ENCODE measurements around the gene SREBF1.

SREBF1 gene

GRCh38 chr17:17781591-17782496, 54.9 kb downstream of the SREBF1 start:
- no peak for TF ChIP-seq CTCF (IDR thresholded peaks at IDR 0.05; ENCODE audit: insufficient read depth, low read length, missing control alignments)
- H3K4me3 ChIP-seq (ENCODE audit: low read depth, low read length) = peak overlapping the region; percentile 43
- CTCF ChIA-PET = interaction anchor here (1.2 to 3.0 kb wide), 5 partner anchors 9 to 102 kb away, joined by 3 to 14 read pairs (median 3); no protein-coding TSS in a partner anchor
- no peak for DNase-seq (ENCODE audit: low read depth, low spot score)
- POLR2A ChIA-PET = no interaction called here

- DNase-seq (ENCODE audit: low read depth, low spot score) = peak; percentile 31
- POLR2A ChIA-PET = no interaction called here
- H3K4me3 ChIP-seq (ENCODE audit: low read depth, low read length) = peak overlapping the region; percentile 43
- CTCF ChIA-PET = interaction anchor here (0.9 to 3.0 kb wide), 9 partner anchors 8 to 136 kb away, joined by 3 to 14 read pairs (median 3); no protein-coding TSS in a partner anchor
- peak; percentile 70 for TF ChIP-seq CTCF (IDR thresholded peaks at IDR 0.05; ENCODE audit: insufficient read depth, low read length, missing control alignments)
These were observed 55.7 kb downstream of the SREBF1 start for GRCh38 chr17:17780922-17781590.

- H3K4me3 ChIP-seq (ENCODE audit: low read depth, low read length) = no peak overlapping the region
- POLR2A ChIA-PET = no interaction called here
- DNase-seq (ENCODE audit: low read depth, low spot score) = no peak
- CTCF ChIA-PET = interaction anchor here (1.2 to 1.6 kb wide), 3 partner anchors 33 to 97 kb away, joined by 3 to 4 read pairs (median 3); no protein-coding TSS in a partner anchor
- no peak for TF ChIP-seq CTCF (IDR thresholded peaks at IDR 0.05; ENCODE audit: insufficient read depth, low read length, missing control alignments)
These were observed 57.7 kb downstream of the SREBF1 start for GRCh38 chr17:17779015-17779611.

GRCh38 chr17:17778308-17779014, 58.3 kb downstream of the SREBF1 start:
- no peak for TF ChIP-seq CTCF (IDR thresholded peaks at IDR 0.05; ENCODE audit: insufficient read depth, low read length, missing control alignments)
- POLR2A ChIA-PET = no interaction called here
- DNase-seq (ENCODE audit: low read depth, low spot score) = no peak
- no peak overlapping the region for H3K4me3 ChIP-seq (ENCODE audit: low read depth, low read length)
- CTCF ChIA-PET = interaction anchor here (1.2 to 1.6 kb wide), 3 partner anchors 34 to 96 kb away, joined by 3 to 4 read pairs (median 3); no protein-coding TSS in a partner anchor

- no peak for DNase-seq (ENCODE audit: low read depth, low spot score)
- no peak overlapping the region for H3K4me3 ChIP-seq (ENCODE audit: low read depth, low read length)
- ChIA-PET CTCF (interaction anchor here (0.7 to 1.6 kb wide), 4 partner anchors 9 to 95 kb away, joined by 3 read pairs; no protein-coding TSS in a partner anchor), POLR2A (no interaction called here)
- no peak for TF ChIP-seq CTCF (IDR thresholded peaks at IDR 0.05; ENCODE audit: insufficient read depth, low read length, missing control alignments)
These were observed 59.9 kb downstream of the SREBF1 start for GRCh38 chr17:17776889-17777288.

Measured in AG04449 (cell line).